GM18867 (cell line): ENCODE data around the gene SLC39A9.

Experiments used
- ATAC-seq: cut with Tn5 transposase; IDR thresholded peaks from one replicate; pipeline ENCODE4 v1.9.1; 2021; ENCODE audit warnings: mild to moderate bottlenecking, moderate library complexity; ENCODE audit not compliant: unreplicated experiment

The SLC39A9 gene

GRCh38 chr14:69423279-69423678 is 24.8 kb downstream of the SLC39A9 start:
- ATAC-seq, result no peak

GRCh38 chr14:69424149-69424923 is 25.8 kb downstream of the SLC39A9 start:
- ATAC-seq, result no peak

GRCh38 chr14:69427596-69427995 is 29.1 kb downstream of the SLC39A9 start:
- ATAC-seq, result no peak

- ATAC-seq, result peak; percentile 75
Observed at GRCh38 chr14:69428289-69428998, 30.0 kb downstream of the SLC39A9 start.

- ATAC-seq, result no peak
Observed at GRCh38 chr14:69429643-69430042, 31.2 kb downstream of the SLC39A9 start.

GRCh38 chr14:69430306-69430939 is 31.9 kb downstream of the SLC39A9 start:
- ATAC-seq, result no peak

GRCh38 chr14:69432364-69432763 is 33.9 kb downstream of the SLC39A9 start:
- ATAC-seq, result no peak

GRCh38 chr14:69439521-69440270 is 41.2 kb downstream of the SLC39A9 start:
- ATAC-seq, result no peak

GRCh38 chr14:69441948-69442347 is 43.5 kb downstream of the SLC39A9 start:
- ATAC-seq, result no peak

GRCh38 chr14:69443296-69443805 is 44.9 kb downstream of the SLC39A9 start:
- ATAC-seq, result no peak

GRCh38 chr14:69449216-69449615 is 50.7 kb downstream of the SLC39A9 start:
- no peak for ATAC-seq

GRCh38 chr14:69451941-69452340 is 53.4 kb downstream of the SLC39A9 start:
- ATAC-seq, result no peak

- ATAC-seq, result no peak
Observed at GRCh38 chr14:69458350-69458749, 59.9 kb downstream of the SLC39A9 start.

GRCh38 chr14:69459122-69459521 is 60.6 kb downstream of the SLC39A9 start:
- no peak for ATAC-seq

- ATAC-seq, result no peak
Observed at GRCh38 chr14:69460093-69460701, 61.7 kb downstream of the SLC39A9 start.

- no peak for ATAC-seq
Observed at GRCh38 chr14:69464379-69464778, 65.9 kb downstream of the SLC39A9 start.

GRCh38 chr14:69464829-69465228 is 66.3 kb downstream of the SLC39A9 start:
- no peak for ATAC-seq

GRCh38 chr14:69468949-69469348 is 70.5 kb downstream of the SLC39A9 start:
- no peak for ATAC-seq

- no peak for ATAC-seq
Observed at GRCh38 chr14:69471436-69471835, 72.9 kb downstream of the SLC39A9 start.

GRCh38 chr14:69471916-69472315 is 73.4 kb downstream of the SLC39A9 start:
- ATAC-seq, result no peak
